Measurements from ENCODE around the gene PRUNE2. TPM values are rescaled to one million over a fixed set of nuclear protein-coding genes. Genes with fewer than 3 reads are reported as not detected.

The PRUNE2 gene
- total RNA-seq, 4 donors from 2014 or later, result 4.0 to 20.7 (median 14.2) TPM

DNA sequence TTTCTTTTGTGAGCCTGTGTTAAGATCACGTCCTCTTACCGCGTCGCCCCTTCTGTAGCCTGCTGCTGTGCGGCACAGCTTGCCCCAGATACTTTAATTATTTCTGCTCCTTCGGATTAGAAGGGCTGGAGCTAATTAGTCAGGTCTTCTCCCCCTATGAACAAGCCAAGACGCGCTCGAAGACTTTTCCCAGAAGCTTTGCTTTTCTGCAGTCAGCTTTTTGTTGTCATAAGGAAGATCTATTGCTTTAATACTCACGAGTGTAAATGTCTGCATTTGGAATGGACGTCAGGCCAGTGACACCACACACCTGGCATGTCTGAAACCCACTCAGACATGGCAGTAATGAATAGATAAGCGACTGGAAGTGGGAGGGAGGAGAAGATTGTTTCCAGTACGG lies 37.0 kb downstream of the PRUNE2 start:
- TF ChIP-seq, protein P1, sequence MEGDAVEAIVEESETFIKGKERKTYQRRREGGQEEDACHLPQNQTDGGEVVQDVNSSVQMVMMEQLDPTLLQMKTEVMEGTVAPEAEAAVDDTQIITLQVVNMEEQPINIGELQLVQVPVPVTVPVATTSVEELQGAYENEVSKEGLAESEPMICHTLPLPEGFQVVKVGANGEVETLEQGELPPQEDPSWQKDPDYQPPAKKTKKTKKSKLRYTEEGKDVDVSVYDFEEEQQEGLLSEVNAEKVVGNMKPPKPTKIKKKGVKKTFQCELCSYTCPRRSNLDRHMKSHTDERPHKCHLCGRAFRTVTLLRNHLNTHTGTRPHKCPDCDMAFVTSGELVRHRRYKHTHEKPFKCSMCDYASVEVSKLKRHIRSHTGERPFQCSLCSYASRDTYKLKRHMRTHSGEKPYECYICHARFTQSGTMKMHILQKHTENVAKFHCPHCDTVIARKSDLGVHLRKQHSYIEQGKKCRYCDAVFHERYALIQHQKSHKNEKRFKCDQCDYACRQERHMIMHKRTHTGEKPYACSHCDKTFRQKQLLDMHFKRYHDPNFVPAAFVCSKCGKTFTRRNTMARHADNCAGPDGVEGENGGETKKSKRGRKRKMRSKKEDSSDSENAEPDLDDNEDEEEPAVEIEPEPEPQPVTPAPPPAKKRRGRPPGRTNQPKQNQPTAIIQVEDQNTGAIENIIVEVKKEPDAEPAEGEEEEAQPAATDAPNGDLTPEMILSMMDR (IDR thresholded peaks at IDR 0.05; ENCODE audit: low read depth), result no peak

DNA sequence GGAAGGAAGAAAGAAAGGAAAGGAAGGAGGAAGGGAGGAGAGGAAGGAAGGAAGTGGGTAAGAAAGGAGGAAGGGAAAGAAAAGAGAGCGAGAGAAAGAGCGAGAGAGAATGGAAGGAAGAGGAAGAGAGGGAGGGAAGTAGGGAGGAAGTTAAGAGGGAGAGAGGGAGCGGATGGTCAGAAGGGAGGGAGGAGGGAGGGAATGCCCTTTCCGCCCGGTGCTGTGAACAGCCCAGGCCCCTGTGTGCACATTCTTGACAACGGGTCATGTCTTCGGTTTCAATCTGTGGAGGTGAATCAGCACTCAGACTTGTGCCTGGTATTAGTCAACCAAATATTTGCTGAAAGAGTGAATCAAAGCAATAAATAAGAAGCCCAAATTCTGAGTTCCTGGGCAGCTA lies 39.2 kb downstream of the PRUNE2 start:
- TF ChIP-seq, protein P1 (IDR thresholded peaks at IDR 0.05; ENCODE audit: low read depth), result no peak

DNA sequence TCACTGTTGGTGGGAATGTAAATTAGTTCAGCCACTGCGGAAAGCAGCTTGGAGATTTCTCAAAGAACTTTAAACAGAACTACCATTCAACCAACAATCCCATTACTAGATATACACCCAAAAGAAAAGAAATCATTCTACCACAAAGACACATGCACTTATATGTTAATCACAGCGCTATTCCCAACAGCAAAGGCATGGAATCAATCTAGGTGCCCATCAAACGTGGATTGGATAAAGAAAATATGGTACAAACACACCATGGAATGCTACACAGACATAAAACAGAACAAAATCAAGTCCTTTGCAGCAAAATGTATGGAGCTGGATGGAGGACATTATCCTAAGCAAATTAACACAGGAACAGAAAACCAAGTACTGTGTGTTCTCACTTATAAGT lies 42.1 kb downstream of the PRUNE2 start:
- TF ChIP-seq, protein P1 (IDR thresholded peaks at IDR 0.05; ENCODE audit: low read depth), result no peak

DNA sequence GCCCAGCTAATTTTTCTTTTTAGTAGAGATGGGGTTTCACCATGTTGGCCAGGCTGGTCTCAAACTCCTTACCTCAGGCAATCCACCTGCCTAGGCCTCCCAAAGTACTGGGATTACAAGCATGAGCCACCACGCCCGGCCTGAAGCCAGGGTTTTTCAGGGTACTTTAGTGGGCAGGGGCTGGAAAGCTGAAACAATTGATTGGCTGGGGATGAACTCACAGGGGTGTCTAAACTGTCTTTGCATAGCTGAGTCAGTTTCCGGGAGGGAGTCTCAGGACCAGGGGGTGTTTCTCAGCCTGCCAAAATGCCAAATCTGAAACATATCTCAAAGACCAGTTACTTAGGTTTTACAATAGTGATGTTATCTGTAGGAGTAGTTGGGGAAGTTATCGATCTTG lies 46.1 kb downstream of the PRUNE2 start:
- TF ChIP-seq, protein P1 (IDR thresholded peaks at IDR 0.05; ENCODE audit: low read depth), result no peak

DNA sequence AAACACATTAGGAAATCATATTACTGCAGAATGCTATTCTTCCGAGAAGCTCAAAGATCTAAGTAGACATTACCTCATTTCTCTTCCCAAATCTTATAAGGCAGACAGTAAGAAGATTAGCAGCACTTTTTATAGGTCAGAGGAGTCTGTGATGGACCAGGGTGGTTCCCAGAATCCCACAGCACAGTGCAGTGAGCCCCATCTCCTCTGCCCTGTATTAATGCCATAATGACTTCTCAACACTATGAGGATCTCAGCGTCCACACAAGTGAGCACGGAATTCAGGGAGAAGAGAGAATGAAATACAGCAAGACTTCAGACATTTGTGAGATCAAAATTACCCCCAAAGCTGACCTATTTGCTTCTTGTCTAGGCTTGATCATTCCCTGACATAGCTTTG lies 49.9 kb downstream of the PRUNE2 start:
- TF ChIP-seq, protein P1 (IDR thresholded peaks at IDR 0.05; ENCODE audit: low read depth), result no peak

DNA sequence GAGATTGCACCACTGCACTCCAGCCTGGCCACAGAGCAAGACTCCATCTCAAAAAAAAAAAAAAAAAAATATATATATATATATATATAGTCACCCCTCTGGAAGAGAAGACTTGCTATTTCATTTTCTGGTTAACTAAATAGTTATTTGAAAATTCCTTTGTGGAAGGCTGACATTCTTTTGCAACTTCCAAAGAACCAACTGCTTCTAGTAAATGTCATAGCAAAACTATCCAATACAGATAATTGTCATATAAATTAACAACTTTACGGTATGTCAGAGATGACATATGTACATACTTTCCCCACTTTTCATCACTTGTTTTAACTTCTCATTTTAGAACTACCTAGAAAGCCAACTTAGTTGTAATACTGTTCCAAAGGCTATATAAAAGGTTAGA lies 50.9 kb downstream of the PRUNE2 start:
- TF ChIP-seq, protein P1 (IDR thresholded peaks at IDR 0.05; ENCODE audit: low read depth), result no peak

DNA sequence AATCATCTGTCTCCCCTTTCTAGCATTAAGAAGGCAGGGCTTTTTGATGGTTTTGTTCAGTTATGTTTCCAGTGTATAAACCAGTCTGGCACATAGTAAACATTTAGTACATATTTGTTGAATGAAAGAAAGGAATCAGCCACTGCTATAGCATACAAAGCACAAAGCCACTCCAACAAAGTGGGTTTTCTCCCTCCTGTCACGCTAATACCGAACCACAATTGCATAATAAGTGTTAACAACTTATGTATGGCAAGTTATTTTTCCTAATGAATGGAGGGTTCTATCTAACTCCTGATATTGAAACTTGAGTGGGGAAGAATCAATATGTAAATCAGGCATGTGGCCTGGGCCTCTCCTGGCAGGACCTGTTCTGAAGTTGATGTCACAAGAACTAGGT lies 53.9 kb downstream of the PRUNE2 start:
- TF ChIP-seq, protein P1 (IDR thresholded peaks at IDR 0.05; ENCODE audit: low read depth), result no peak

All from subcutaneous adipose tissue (tissue), 4 donors.